ENCODE measurements around the gene SCP2.

Gene SCP2

GRCh38 chr1:53085405-53085804 lies 158.3 kb downstream of the SCP2 start:
- no peak for DNase-seq

- DNase-seq = no peak
Observed at GRCh38 chr1:53086491-53087070, 159.5 kb downstream of the SCP2 start.

GRCh38 chr1:53087332-53088285 lies 160.5 kb downstream of the SCP2 start:
- DNase-seq = no peak

- no peak for DNase-seq
Observed at GRCh38 chr1:53088616-53089300, 161.7 kb downstream of the SCP2 start.

- peak; percentile 17 for DNase-seq
Observed at GRCh38 chr1:53089478-53090226, 162.6 kb downstream of the SCP2 start.

GRCh38 chr1:53090227-53091147 lies 163.4 kb downstream of the SCP2 start:
- DNase-seq = no peak

GRCh38 chr1:53091841-53092645 lies 165.0 kb downstream of the SCP2 start:
- DNase-seq = peak; percentile 52

GRCh38 chr1:53092659-53093450 lies 165.8 kb downstream of the SCP2 start:
- DNase-seq = no peak

GRCh38 chr1:53093451-53093754 lies 166.3 kb downstream of the SCP2 start:
- no peak for DNase-seq

GRCh38 chr1:53093778-53094532 lies 166.9 kb downstream of the SCP2 start:
- no peak for DNase-seq

GRCh38 chr1:53094533-53094919 lies 167.4 kb downstream of the SCP2 start:
- no peak for DNase-seq
